ENCODE data around the gene AOPEP. TPM values are rescaled to one million over a fixed set of nuclear protein-coding genes. Genes with fewer than 3 reads are reported as not detected.

Gene AOPEP
- polyA plus RNA-seq, 2 of the 4 experiments (the other 2 are of a cell fraction), result 226 to 266 TPM

GRCh38 chr9:94907264-94907936 lies 180.9 kb downstream of the AOPEP start (continued):
- no peak for TF ChIP-seq HES2 (IDR thresholded peaks at IDR 0.05)
- TF ChIP-seq ZC3H11A (IDR thresholded peaks at IDR 0.05), result peak; percentile 4; the same call in 1 of the 2 replicates
- TF ChIP-seq GATA3 (IDR thresholded peaks at IDR 0.05; ENCODE audit: borderline replicate concordance), result no peak
- peak; percentile 4; the same call in 1 of the 2 replicates for TF ChIP-seq HOXB5 (CRISPR knock-in tag; IDR thresholded peaks at IDR 0.05)
- no peak for TF ChIP-seq HMGXB4 (CRISPR knock-in tag; IDR thresholded peaks at IDR 0.05; ENCODE audit: borderline replicate concordance)

- ChIA-PET POLR2A (interaction anchor here (0.5 to 8.5 kb wide), 14 partner anchors 13 to 239 kb away, joined by 3 to 93 read pairs (median 7); no protein-coding TSS in a partner anchor), CTCF (interaction anchor here (0.8 to 3.6 kb wide), 10 partner anchors 25 to 227 kb away, joined by 3 to 23 read pairs (median 4); no protein-coding TSS in a partner anchor)
- TF ChIP-seq CEBPB (IDR thresholded peaks at IDR 0.05) (peak in 1 of 2 experiments; percentile 74; a peak in 2 of 4 replicates), KDM5A (IDR thresholded peaks at IDR 0.05) (no peak), BCL3 (IDR thresholded peaks at IDR 0.05) (no peak; the same call in 2 of the 3 replicates), HMGXB4 (CRISPR knock-in tag; IDR thresholded peaks at IDR 0.05; ENCODE audit: borderline replicate concordance) (peak; percentile 39; the same call in 1 of the 2 replicates), NR3C1 (IDR thresholded peaks at IDR 0.05) (no peak), FOXS1 (CRISPR knock-in tag; IDR thresholded peaks at IDR 0.05) (no peak), ZSCAN20 (CRISPR knock-in tag; IDR thresholded peaks at IDR 0.05) (peak; percentile 56; the same call in 1 of the 2 replicates), ZNF302 (CRISPR knock-in tag; IDR thresholded peaks at IDR 0.05) (peak; percentile 47), RAD21 (conservative IDR thresholded peaks at IDR 0.05 in 1 of 2, IDR thresholded peaks at IDR 0.05 in 1 of 2) (peak in 1 of 2 experiments; percentile 9; a peak in 3 of 5 replicates), MYC (IDR thresholded peaks at IDR 0.05; ENCODE audit: borderline replicate concordance, low read length) (no peak), EP300 (IDR thresholded peaks at IDR 0.05) (peak; percentile 61 to 76; a peak in 2 of 5 replicates), GATA3 (IDR thresholded peaks at IDR 0.05; ENCODE audit: borderline replicate concordance) (peak; percentile 40; the same call in 1 of the 2 replicates), E2F6 (IDR thresholded peaks at IDR 0.05; ENCODE audit: borderline replicate concordance, low read depth) (0 out of 2 replicates have a peak, but pooled peaks have one; percentile 2)
- Histone ChIP-seq H3K4me1 (peaks cover 96% of the 10 kb centered on the region), H3K9me3 (no peaks in the 10 kb centered on the region), H3K4me3 (no peak overlapping the region), H3K27ac (peak overlapping the region; percentile 97 to 99), H3K4me2 (peak overlapping the region; percentile 89)
- ATAC-seq (peak in 1 of 2 experiments; percentile 15; a peak in 3 of 6 replicates), DNase-seq (ENCODE audit: low read depth in 1 of 2, low spot score in 1 of 2) (peak in 1 of 2 experiments; percentile 83), FAIRE-seq (no peak)
- WGBS (ENCODE audit: missing lambda C conversion rate), result 6% methylated on average over 9 of the region's 9 CpGs
Observed at GRCh38 chr9:94908011-94908563, 181.6 kb downstream of the AOPEP start.
